ENCODE measurements around the gene NFIA. TPM values are rescaled to one million over a fixed set of nuclear protein-coding genes. Genes with fewer than 3 reads are reported as not detected.

NFIA gene
- total and polyA plus RNA-seq, 10 of the 15 experiments (the other 5 are each of a cell fraction or from before 2014, with no cell fraction given) = 0.10 to 0.16 TPM; not detected in 8

DNA sequence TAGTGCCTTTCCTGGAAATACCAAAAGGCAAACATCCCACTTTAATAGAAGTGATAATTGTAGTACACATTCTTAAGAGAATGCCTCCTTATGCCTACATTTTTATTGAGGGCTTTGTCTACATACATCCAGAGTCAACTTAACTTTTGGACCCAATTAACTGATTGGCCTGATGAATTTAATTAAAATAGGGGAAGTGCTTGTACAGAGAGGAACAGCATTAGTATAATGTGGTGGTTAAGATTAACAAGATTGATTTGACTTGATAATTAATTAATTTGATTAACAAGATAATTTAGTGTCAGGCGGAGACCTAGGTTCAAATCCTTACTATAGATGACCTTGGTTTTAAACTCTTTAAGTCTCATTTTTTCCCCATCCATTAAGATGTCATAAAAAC, 111.4 kb downstream of the NFIA start:
- H3K27ac ChIP-seq (ENCODE audit: control insufficient read depth, insufficient read depth) = no peak overlapping the region
- no TSS peak for BruUV-seq (replicated peaks)
- intact Hi-C loops (cut with micrococcal nuclease; ENCODE audit: unreplicated experiment) (no loop called here), in situ Hi-C loops (cut with MboI) (no loop called here)
- ATAC-seq (no peak), DNase-seq (ENCODE audit: low read depth, low spot score) (no peak), FAIRE-seq (no peak)
- ChIA-PET CTCF (no interaction called here), POLR2A (no interaction called here), SMC1A (ENCODE audit: uncharacterized antibody, unreplicated experiment) (no interaction called here), RAD21 (ENCODE audit: unreplicated experiment) (no interaction called here)
- H3K27me3 ChIP-seq (replicated peaks in 1 of 2; ENCODE audit: control insufficient read depth in 2 of 2, insufficient read depth in 2 of 2, low read length in 1 of 2) = no peaks in the 10 kb centered on the region
- no peaks in the 10 kb centered on the region for H4K20me1 ChIP-seq (ENCODE audit: control insufficient read depth, insufficient read depth)
- H3K9ac ChIP-seq (ENCODE audit: control insufficient read depth, insufficient read depth, low read length) = no peak overlapping the region
- H3K79me2 ChIP-seq (ENCODE audit: control insufficient read depth, insufficient read depth, low read length) = no peaks in the 10 kb centered on the region
- 11% methylated on average over 1 of the region's 1 CpG for WGBS (ENCODE audit: insufficient coverage, insufficient replicate concordance, low lambda C conversion rate, missing lambda C conversion rate)
- no peak overlapping the region for H2AFZ ChIP-seq (ENCODE audit: control insufficient read depth, low read depth, low read length)
- H3K9me3 ChIP-seq (replicated peaks; ENCODE audit: control insufficient read depth, insufficient read depth, low read length) = no peaks in the 10 kb centered on the region
- no peaks in the 10 kb centered on the region for H3K4me1 ChIP-seq (ENCODE audit: control insufficient read depth, insufficient read depth, low read length)
- no peak overlapping the region for H3K4me2 ChIP-seq (ENCODE audit: control insufficient read depth, insufficient read depth)
- no peaks in the 10 kb centered on the region for H3K36me3 ChIP-seq (ENCODE audit: control insufficient read depth in 2 of 2, insufficient read depth in 2 of 2, low read length in 1 of 2)
- no peak overlapping the region for H3K4me3 ChIP-seq
- TF ChIP-seq TAF1 (IDR thresholded peaks at IDR 0.05; ENCODE audit: borderline replicate concordance, low read depth, low read length) (no peak), SMARCA5 (IDR thresholded peaks at IDR 0.05) (no peak), RELA (IDR thresholded peaks at IDR 0.05; ENCODE audit: borderline replicate concordance, partially characterized antibody) (no peak), TARDBP (IDR thresholded peaks at IDR 0.05; ENCODE audit: borderline replicate concordance) (no peak), TBL1XR1 (IDR thresholded peaks at IDR 0.05; ENCODE audit: low read depth, low read length) (no peak), NRF1 (conservative IDR thresholded peaks at IDR 0.05; ENCODE audit: low read depth, low read length) (no peak), CREM (IDR thresholded peaks at IDR 0.05; ENCODE audit: low read depth) (no peak), WRNIP1 (IDR thresholded peaks at IDR 0.05; ENCODE audit: borderline replicate concordance, low read depth, low read length) (no peak), SUZ12 (IDR thresholded peaks at IDR 0.05; ENCODE audit: unreplicated experiment) (no peak), NFYB (IDR thresholded peaks at IDR 0.05; ENCODE audit: insufficient read depth, low read depth, low read length) (no peak)
- TF ChIP-seq, protein P1, sequence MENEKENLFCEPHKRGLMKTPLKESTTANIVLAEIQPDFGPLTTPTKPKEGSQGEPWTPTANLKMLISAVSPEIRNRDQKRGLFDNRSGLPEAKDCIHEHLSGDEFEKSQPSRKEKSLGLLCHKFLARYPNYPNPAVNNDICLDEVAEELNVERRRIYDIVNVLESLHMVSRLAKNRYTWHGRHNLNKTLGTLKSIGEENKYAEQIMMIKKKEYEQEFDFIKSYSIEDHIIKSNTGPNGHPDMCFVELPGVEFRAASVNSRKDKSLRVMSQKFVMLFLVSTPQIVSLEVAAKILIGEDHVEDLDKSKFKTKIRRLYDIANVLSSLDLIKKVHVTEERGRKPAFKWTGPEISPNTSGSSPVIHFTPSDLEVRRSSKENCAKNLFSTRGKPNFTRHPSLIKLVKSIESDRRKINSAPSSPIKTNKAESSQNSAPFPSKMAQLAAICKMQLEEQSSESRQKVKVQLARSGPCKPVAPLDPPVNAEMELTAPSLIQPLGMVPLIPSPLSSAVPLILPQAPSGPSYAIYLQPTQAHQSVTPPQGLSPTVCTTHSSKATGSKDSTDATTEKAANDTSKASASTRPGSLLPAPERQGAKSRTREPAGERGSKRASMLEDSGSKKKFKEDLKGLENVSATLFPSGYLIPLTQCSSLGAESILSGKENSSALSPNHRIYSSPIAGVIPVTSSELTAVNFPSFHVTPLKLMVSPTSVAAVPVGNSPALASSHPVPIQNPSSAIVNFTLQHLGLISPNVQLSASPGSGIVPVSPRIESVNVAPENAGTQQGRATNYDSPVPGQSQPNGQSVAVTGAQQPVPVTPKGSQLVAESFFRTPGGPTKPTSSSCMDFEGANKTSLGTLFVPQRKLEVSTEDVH (IDR thresholded peaks at IDR 0.05; ENCODE audit: low read depth, partially characterized antibody) = no peak
- TF ChIP-seq, protein P2, sequence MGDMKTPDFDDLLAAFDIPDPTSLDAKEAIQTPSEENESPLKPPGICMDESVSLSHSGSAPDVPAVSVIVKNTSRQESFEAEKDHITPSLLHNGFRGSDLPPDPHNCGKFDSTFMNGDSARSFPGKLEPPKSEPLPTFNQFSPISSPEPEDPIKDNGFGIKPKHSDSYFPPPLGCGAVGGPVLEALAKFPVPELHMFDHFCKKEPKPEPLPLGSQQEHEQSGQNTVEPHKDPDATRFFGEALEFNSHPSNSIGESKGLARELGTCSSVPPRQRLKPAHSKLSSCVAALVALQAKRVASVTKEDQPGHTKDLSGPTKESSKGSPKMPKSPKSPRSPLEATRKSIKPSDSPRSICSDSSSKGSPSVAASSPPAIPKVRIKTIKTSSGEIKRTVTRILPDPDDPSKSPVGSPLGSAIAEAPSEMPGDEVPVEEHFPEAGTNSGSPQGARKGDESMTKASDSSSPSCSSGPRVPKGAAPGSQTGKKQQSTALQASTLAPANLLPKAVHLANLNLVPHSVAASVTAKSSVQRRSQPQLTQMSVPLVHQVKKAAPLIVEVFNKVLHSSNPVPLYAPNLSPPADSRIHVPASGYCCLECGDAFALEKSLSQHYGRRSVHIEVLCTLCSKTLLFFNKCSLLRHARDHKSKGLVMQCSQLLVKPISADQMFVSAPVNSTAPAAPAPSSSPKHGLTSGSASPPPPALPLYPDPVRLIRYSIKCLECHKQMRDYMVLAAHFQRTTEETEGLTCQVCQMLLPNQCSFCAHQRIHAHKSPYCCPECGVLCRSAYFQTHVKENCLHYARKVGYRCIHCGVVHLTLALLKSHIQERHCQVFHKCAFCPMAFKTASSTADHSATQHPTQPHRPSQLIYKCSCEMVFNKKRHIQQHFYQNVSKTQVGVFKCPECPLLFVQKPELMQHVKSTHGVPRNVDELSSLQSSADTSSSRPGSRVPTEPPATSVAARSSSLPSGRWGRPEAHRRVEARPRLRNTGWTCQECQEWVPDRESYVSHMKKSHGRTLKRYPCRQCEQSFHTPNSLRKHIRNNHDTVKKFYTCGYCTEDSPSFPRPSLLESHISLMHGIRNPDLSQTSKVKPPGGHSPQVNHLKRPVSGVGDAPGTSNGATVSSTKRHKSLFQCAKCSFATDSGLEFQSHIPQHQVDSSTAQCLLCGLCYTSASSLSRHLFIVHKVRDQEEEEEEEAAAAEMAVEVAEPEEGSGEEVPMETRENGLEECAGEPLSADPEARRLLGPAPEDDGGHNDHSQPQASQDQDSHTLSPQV (IDR thresholded peaks at IDR 0.05) = no peak
- TF ChIP-seq, protein P3, sequence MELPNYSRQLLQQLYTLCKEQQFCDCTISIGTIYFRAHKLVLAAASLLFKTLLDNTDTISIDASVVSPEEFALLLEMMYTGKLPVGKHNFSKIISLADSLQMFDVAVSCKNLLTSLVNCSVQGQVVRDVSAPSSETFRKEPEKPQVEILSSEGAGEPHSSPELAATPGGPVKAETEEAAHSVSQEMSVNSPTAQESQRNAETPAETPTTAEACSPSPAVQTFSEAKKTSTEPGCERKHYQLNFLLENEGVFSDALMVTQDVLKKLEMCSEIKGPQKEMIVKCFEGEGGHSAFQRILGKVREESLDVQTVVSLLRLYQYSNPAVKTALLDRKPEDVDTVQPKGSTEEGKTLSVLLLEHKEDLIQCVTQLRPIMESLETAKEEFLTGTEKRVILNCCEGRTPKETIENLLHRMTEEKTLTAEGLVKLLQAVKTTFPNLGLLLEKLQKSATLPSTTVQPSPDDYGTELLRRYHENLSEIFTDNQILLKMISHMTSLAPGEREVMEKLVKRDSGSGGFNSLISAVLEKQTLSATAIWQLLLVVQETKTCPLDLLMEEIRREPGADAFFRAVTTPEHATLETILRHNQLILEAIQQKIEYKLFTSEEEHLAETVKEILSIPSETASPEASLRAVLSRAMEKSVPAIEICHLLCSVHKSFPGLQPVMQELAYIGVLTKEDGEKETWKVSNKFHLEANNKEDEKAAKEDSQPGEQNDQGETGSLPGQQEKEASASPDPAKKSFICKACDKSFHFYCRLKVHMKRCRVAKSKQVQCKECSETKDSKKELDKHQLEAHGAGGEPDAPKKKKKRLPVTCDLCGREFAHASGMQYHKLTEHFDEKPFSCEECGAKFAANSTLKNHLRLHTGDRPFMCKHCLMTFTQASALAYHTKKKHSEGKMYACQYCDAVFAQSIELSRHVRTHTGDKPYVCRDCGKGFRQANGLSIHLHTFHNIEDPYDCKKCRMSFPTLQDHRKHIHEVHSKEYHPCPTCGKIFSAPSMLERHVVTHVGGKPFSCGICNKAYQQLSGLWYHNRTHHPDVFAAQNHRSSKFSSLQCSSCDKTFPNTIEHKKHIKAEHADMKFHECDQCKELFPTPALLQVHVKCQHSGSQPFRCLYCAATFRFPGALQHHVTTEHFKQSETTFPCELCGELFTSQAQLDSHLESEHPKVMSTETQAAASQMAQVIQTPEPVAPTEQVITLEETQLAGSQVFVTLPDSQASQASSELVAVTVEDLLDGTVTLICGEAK (IDR thresholded peaks at IDR 0.05; ENCODE audit: borderline replicate concordance) = no peak

Measured in GM12878 (cell line).